ENCODE data around the gene PABPN1L.

PABPN1L gene, protein sequence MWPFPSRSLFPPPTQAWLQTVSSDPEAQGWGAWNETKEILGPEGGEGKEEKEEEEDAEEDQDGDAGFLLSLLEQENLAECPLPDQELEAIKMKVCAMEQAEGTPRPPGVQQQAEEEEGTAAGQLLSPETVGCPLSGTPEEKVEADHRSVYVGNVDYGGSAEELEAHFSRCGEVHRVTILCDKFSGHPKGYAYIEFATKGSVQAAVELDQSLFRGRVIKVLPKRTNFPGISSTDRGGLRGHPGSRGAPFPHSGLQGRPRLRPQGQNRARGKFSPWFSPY

DNA sequence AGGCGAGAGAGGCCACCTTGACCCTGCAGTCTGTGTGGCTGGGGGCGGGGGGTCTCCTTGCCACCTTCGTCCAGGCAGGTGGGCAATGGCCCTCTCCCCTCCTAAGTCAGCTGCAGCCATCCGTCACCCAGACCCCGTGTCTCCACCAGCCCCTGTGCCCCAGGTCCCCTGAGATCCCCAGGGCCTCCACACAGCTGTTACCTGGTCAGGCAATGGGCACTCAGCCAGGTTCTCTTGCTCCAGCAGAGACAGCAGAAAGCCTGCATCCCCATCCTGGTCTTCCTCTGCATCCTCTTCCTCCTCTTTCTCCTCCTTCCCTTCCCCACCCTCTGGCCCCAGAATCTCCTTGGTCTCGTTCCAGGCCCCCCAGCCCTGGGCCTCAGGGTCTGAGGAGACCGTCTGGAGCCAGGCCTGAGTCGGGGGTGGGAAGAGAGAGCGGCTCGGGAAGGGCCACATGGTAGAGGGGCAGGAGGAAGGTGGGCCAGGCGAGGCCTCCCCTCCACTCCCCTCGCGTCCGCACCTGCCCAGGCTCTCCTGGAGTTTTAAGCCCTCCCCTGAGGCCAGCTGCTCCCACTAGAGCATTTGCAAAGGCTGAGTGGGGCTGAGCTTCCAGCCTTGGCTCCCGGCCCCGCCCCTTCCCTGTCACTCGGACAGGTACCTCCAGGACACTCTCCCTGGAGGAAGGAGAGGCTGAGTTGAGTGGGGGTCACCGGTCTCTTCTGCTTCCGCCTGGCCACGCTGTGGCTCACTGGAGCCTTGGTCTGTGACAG is at the start of gene PABPN1L:
Gene PABPN1L, minus strand, starts transcription at position 510 of the 770 bp plus-strand sequence. Its CDS starts 54 bp downstream, at position 456.
- DNase-seq, result no peak

DNA sequence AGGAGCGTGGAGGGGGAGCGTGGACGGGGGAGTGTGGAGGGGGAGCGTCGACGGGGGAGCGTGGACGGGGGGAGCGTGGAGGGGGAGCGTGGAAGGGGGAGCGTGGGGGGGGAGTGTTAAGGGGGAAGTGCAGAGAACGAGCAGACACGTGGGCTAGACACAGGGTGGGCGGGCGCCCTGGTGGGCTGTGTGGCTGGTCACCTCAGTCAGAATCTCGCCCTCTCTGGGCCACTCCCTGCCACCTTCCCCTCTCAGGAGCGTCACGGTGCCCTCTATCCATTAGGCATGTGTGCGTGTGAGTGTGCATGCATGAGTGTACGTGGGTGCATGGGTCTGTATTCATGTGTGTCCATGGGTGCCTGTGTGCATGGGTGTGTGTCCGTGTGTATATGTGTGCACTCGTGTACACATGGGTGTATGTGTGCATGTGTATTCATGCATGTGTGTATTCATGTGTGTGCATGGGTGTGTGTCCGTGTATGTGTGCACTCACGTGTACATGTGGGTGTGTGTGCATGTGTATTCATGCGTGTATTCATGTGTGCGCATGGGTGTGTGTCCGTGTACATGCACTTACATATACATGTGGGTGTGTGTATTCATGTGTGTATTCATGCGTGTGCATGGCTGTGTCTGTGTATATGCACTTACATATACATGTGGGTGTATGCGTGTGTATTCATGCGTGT is 49.3 kb upstream of the PABPN1L start:
- no peak for DNase-seq

DNA sequence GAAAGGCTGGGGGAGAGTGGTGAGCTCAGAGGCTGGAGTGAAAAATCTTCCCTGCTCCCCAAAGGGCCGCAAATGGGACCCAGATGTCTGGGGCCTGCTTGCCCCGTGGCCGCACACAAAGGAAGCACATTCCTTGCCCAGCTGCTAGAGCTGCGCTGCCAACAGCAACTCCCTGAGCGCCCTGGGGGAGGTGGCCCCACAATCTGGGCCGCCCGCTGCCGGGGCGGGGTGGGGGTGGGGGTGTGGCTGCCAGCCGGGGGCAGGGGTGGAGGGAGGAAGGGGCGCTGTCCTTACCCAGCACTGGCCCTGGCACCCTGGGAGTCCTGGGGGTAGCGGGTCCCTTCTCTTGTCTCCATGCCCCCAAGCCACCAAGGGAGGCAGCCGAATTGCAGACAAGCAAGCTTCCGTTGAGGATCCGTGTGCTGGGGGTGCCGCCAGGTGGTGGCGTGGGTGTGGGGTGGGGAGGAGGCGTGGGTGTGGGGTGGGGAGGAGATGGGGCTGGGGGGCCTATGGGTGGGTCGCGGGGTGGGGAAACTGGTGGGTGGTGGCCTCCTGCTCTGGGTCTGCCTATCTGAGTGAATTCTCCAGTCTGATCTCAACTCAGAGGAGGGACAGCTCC is 48.4 kb upstream of the PABPN1L start:
- no peak for DNase-seq

DNA sequence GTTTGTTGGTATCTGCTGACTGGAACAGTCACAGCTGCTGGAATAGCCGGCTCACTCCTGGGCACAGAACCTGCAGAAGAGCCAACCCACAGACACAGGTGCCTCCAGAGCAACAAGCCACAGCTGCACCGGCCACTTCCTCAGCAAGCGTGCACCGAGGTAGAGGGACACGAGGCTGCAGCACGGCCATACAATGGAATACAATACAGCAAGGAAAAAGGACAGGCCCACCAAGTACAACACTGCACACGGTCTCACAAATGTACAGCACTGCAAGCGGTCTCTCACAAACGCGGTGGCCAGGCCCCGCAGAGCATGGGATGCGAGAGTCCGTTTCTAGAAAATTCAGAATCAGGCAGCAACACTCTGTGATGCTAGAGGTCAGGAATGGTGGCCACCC is 47.4 kb upstream of the PABPN1L start:
- no peak for DNase-seq

DNA sequence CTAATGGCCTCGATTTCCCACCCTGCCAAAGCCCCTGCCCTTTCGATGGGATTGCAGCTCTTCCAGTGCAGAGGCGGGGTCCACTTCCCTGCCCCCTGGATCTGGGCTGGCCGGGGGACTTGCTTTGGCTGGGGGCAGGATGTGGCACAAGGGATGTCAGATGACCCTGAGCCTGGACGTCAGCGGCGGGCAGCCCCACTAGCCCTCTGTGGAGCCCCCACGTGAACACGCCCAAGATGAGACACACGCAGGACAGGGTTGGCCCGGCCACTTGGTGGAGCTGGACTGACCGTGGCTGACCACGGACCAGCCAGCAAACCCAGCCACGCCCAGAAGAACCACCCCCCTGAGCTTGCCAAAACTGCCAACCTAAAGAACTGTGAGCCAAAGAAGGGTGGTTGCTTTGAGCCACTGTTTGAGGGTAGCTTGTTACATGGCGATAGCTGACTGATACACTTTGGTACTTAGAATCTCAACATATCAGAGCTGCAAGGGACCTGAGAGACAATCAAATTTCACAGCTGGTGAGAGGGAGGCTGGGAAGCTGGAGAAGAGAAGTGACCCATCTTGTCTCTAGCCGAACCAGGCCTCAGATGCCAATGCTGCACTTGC is 46.6 kb upstream of the PABPN1L start:
- DNase-seq, result no peak

DNA sequence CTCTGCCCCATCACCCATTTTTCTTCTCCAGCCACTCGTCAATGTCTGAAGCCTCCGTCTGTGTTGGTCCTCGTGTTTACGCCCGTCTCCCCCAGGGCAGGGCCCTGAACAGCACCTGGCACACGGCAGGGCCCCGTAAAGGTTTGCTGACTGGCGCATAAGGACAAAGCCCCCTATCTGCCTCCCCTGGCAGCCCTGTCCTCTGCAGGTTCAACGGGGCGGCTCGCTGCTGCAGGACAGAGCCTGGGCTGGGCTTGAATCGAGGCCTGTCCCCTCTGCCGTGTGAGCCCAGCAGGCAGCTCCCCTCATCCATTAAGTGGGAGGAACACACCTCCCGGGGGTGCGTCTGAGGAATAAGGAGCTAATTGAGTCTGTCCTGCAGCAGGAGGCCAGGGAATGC is 46.1 kb upstream of the PABPN1L start:
- DNase-seq, result no peak

DNA sequence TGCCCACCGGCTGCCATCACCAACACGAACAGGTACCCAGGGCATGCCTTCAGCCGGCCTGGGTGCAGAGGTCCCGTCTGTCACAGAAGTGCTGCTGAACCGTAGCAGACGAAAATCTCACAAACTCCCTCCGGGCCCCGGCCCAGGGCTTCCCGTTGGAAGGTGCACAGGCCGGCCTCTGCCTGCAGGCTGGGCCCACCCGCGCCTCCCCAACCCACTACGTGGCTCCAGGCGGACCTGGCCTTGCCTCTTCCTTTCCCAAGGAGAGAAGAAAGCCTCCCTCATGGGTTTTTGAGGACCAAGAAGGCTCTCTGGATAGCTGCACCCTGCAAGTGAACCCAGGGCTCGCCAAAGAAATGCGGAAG is 45.5 kb upstream of the PABPN1L start:
- no peak for DNase-seq

DNA sequence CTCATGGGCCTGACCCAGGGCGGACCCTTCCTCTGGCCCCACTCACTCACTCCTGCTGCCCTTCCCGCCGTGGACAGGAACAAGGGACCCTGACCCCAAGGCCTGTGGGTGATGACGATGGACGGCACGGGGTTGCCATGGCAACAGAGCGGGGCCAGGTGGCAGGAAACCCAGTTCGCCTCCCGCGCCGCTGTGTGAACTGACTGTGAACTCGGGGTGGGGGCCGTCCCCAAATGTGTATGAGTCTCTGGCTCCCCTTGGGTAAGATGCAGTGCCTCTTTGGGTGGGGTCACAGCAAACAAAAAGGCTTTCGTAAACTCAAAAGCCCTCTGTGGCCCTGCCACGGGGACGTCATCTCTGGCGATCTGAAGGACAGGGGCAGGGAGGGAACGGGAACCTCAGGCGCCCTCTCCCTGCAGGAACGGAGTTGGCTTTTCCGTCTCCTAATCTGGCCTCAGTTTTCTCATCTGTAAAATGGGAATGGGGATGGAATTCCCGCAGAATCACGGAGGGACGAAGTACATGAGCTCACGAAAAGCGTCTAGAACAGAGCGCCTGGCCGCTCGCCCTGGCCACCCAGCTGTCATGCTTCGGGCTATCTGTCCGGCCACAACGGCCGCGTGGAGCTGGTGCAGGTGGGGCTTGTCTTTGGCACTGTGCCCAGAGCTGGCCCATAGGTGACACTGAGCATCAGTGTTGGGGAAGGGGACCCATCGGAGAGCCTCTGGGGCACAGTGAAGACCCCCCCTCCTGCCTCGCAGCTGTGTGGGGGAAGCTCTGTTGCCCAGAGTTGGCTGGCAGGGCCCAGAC is 44.9 kb upstream of the PABPN1L start:
- DNase-seq, result no peak

DNA sequence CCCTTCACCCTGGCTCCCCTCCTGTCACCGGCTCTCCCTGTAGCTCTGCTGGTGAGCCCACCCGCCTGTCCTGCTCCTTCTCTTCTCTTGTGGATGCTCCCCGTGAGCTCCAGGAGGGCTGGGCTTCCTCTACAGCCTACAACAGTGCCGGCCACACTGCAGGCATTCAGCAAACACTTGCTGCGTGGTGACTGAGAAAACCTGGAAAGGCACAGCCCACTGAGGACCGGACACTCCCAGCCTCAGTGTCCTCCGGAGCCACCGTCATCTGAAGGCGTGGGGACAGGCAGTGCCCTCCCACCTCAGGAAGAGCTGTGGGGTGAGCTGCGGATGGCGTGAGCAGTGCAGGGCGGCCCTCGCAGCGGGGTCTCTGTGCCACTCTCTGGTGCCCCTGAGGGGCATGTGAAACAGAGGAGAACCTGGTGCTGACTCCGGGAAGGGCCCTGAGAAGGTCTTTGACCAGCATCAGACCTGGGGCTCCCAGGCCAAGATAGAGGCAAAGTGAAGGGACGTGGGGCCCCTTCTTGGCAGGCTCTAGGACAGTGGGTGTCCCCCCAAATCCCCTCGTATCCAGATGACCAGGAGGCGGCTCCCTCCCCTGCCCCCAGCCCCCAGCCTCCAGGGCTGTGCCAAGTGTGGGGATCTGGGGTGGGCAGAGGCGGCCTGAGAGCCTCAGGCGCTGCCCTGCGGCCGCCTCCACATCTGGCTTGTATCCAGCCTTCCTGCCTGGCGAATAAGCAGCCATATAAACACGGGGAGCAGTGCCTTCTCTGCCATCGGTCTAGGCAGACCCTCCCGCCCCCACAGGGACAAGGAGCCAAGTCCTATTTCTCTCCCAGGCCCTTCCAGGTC is 44.0 kb upstream of the PABPN1L start:
- DNase-seq, result no peak

DNA sequence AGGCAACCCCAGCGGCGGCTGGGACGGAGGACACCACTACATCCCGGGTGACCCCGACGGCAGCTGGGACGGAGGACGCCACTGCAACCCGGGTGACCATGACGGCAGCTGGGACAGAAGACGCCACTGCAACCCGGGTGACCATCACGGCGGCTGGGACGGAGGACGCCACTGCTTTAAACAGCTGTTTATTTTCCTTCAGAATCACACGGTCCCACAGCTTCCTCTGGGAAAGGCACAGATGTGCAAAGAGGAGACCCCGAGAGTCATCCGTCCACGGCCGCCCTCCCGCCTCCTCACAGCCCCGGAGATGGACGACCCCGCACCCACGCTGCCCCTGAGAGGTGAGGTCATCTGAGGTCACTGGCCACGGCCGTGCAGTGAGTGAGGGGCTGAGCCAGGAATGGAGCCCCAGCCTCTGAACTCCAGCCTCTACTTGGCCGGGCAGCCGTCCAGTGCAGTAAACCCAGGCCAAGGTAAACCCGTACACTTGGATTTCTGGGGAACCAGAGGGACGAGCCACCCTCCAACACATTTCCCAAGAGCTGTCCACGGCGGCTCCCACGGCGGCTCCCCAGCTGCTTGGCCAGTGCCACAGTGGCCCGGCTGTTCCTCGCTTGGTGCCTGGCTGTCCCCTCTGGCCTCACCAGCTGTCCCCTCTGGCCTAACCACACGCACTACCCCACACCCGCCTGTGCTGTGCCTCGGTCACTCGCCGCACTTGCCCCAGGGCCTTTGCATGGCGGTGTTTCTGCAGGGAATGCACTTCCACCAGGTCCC is 43.2 kb upstream of the PABPN1L start:
- DNase-seq, result no peak

DNA sequence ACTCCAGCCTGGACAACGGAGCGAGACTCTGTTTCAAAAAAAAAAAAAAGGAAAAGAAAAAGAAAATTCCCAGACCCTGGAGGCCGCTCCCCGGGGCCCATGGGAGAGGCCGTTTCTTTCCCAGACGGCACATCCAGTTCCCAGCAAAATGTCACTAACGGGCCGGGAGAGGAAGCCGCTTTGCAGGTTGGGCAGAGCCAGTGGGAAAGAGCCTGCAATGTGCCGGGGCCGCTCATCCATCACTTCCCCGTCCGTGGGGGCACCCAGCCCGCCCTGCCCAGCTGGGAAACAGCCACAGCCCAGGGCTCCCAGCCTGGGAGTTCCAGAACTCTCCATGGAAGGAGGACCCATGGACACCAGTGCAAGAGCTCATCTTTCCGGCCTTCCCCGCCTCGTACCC is 41.8 kb upstream of the PABPN1L start:
- no peak for DNase-seq

DNA sequence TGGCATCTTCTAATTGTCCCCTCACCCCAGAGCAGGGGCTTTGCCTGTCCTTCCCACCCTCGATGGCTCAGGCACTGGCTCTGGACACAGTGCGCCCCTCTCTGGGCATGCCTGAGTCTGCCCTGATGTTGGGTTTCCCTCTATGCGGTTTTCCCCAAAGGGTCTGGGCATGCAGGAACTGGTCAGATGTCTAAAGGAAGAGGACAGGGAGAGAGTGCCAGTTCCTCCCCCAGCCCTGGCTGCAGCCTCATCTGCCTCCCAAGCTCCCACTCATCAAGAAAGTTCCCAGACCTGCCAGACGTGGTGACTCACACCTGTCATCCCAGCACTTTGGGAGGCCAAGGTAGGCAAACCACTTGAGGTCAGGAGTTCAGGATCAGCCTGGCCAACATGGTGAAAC is 41.3 kb upstream of the PABPN1L start:
- no peak for DNase-seq

DNA sequence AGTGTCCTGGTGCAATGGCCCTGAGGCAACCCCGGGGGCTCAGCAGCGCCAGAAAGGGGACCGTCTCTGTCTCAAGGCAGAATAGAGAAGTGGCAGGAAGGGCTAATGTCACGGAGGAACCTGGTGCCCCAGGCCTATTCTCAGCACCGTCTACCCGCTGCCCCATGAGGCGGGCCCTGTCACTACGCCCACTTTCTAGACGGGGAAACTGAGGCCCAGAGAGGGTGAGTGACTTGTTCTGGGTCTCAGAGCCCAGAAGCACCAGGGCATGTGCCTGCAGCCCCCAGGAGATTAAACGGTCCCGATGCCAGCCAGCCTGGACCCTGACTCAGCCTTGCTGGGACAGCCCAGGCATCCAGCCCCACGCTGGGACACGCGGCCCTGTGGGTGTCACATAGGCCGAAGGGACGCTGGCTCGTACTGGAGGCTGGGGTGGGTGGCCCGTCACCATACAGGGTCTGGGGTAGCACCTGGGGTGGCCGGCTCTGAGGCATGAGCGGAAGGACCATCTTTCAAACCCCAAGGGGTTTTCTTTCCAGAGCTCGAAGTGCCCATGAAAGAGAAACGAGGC is 40.2 kb upstream of the PABPN1L start:
- DNase-seq, result no peak

DNA sequence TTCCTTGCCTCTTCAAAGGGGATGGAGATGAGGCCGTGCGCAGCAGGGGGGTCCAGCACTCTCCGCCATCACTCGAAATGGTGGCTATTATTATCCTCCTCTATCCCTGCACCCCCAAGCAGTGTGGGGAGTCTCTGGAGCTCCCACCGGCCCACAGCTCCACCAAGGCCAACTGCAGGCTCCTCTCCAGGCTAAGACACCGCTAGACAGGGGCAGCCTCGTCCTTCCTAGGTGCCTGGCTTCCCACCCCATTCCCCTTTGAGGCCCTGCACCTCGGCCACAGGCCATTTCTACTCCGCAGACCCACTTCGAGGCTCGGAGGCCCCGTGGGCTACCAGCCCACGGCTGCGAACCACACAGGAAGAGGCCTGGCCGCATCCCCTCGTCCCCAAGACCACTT is 39.6 kb upstream of the PABPN1L start:
- no peak for DNase-seq

DNA sequence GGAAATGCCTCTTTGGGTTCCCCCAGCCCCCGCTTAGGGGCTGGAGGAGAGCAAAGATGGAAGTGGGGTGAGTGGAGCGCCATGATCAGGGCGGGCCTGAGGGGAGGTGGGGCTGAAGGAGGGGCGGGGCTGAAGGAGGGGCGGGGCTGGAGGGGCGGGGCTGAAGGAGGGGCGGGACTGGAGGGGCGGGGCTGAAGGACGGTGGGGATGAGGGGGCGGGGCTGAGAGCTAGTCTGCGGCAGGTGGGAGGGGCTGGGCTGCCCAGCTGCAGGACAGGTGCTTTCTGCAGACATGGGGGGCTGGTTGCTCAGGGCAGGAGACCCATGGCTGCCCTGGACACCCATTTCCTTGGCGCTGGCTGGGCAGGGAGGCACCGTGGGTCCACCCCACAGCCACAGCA is 39.1 kb upstream of the PABPN1L start:
- DNase-seq, result no peak

DNA sequence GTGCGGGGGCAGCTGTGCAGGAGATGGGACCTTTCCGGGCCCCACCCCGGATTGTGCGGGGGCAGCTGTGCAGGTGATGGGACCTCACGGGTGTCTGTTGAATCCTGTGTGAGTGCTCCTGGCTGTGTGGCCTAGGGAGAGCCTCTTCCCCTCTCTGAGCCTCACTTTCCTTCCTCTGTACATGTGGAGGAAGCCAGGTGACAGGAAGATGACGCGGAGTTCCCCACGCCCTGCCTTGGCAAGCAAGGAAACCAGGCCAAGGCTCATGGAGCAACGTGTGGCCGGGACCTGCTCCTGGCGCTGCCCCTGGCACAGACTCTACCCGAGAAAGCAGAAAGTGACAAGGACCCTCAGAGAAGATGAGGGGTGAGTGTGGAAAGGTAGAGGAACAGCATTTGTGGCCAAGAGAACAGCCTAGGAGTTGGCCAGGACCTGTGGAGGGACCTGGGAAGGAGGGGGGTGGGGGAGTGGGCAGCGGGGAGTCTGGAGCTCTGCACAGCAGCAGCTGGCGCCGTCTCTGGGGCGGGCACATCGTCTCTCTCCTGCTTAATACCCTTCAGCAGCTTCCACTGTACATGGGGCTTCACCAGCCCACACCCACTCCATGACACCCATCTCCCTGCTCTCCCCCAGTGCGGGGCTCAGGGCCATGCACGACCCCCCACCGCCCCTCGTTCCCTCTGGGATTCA is 38.4 kb upstream of the PABPN1L start:
- DNase-seq, result no peak

DNA sequence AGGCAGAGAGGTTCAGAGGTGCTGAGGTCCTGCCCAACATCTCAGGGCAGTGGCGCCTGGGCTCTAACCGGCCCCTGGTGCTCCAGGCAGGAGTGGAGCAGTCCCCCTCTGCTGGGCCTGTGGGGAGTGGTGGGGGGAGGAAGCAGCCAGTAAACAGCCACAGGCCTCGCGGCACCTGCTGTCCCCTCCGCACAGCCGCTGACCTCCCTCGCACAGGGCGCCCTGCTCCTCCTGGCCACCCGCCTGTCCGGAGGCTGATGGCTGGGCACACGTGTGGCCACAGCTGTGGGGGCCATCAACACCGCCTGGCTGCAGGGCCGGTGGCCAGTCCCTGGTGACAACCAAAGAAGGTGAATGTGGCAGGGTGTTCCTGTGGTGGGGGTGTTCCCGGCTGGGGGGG is 36.8 kb upstream of the PABPN1L start:
- no peak for DNase-seq

DNA sequence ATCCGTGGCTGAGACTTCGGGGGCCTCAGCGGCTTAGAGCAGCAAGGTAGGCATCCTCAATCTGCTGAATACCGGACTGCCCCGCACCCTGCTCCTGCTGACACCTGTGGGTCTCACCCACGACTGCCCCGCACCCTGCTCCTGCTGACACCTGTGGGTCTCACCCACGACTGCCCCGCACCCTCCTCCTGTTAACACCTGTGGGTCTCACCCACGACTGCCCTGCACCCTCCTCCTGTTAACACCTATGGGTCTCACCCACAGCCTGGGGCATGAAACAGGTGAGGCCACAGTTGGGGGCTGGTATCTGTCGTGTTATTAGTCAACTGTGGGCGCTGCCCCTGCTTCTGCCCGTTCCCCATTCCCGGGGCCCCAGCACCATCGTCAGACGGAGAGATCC is 36.3 kb upstream of the PABPN1L start:
- no peak for DNase-seq

DNA sequence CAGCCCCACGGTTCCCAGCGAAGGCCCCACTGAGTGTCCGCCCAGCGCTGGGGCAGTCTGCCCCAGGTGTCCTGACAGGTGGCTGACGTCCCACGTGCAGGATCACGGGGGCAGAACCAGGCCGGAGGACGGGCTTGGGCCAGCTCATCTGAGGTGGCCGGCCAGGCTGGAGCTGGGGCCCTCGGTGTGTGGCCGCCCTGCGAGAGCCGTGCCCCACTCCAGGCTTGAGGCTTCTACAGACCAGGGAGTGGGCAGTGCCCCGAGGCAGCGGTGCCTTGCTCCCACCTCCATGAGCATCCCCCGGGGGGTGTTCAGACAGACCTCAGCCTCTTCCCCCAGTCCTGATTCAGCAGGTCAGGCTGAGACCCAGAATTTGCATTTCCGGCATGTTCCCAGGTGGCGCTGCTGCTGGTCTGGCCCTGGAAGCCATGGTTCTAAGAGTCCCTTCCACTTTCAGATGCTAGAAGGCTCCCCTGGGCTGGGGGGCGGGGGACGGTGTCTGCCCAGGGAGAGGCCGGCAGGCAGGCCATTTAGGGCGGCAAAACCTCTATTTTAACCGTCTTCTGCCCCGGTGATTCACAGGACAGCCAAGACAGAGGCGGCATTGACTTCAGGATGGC is 35.4 kb upstream of the PABPN1L start:
- DNase-seq, result no peak

All from Kasumi-1 (cell line).